NT2/D1 (cell line): Measurements from ENCODE around the gene ZNF778.

ENCODE experiments used
- SUZ12 ChIP-seq: IDR thresholded peaks from 2 replicates; pipeline ENCODE4 v1.6.1; 2011; ENCODE audit not compliant: insufficient read length, insufficient read depth; ENCODE audit errors: extremely low read depth
- YY1 ChIP-seq: IDR thresholded peaks from 2 replicates; pipeline ENCODE4 v1.6.1; 2011; ENCODE audit not compliant: insufficient read length, insufficient read depth
- ZNF274 ChIP-seq: IDR thresholded peaks from 2 replicates; pipeline ENCODE4 v1.6.1; 2011; ENCODE audit warnings: mild to moderate bottlenecking, low read depth, low read length

DNA sequence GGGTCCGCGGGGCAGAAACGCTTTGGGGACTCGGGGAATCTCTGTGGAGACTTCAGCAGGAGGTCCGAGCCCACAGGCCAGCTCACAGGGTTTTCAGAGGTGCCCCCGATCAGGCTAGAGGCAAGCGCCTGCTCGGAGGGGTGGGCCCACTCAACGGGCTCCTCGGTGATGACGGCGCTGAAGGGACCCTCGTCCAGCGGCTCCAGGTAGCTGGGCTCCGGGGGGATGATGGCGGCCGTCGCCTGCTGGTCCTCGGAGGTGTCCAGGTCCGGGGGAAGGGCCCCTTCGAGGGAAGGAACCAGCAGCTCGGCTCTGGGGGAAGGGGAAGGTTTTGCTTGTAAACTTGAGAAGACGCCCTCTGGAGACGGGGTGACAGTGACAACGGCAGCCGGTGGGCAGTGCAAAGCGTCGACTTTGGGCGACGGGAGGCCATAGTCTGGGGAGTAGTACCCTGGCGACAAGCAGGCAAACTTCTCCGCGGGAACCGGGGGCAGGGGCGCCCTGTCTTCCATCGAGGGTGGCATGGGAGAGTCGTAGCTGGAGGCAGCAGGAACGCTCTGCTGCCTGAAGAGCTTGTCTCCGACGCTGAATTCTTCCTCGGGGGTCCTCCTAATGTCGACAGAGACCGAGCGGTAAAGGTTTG, 63.2 kb downstream of the ZNF778 start:
- no peak for TF ChIP-seq ZNF274
- no peak for TF ChIP-seq YY1
- TF ChIP-seq SUZ12 = no peak
